NCI-H2196 treated with DMSO at 0.1 percent for 48 hours (cell line): Measurements from ENCODE around the gene DNAJA1.

Experiments used
- DNase-seq: peaks from one replicate; lab custom pipeline; 2025; ENCODE audit not compliant: unreplicated experiment; lab: John Stamatoyannopoulos, UW

Gene DNAJA1

GRCh38 chr9:33025572-33026342, 684 bp downstream of the DNAJA1 start:
- peak; percentile 68 for DNase-seq

GRCh38 chr9:33029231-33029786, 4.2 kb downstream of the DNAJA1 start:
- no peak for DNase-seq

GRCh38 chr9:33030285-33030684, 5.2 kb downstream of the DNAJA1 start:
- no peak for DNase-seq

- no peak for DNase-seq
Measured at GRCh38 chr9:33032292-33032691, 7.2 kb downstream of the DNAJA1 start.

GRCh38 chr9:33032865-33033264, 7.8 kb downstream of the DNAJA1 start:
- DNase-seq: no peak

GRCh38 chr9:33040792-33041431, 15.8 kb downstream of the DNAJA1 start:
- no peak for DNase-seq

GRCh38 chr9:33041432-33042188, 16.5 kb downstream of the DNAJA1 start:
- DNase-seq: no peak

- no peak for DNase-seq
Measured at GRCh38 chr9:33042473-33042872, 17.4 kb downstream of the DNAJA1 start.

GRCh38 chr9:33043671-33044070, 18.6 kb downstream of the DNAJA1 start:
- DNase-seq: no peak

- peak; percentile 74 for DNase-seq
Measured at GRCh38 chr9:33044162-33044673, 19.1 kb downstream of the DNAJA1 start.

GRCh38 chr9:33044677-33045282, 19.7 kb downstream of the DNAJA1 start:
- DNase-seq: no peak

GRCh38 chr9:33046061-33046460, 21.0 kb downstream of the DNAJA1 start:
- DNase-seq: no peak

GRCh38 chr9:33048054-33048465, 23.0 kb downstream of the DNAJA1 start:
- DNase-seq: no peak

- DNase-seq: no peak
Measured at GRCh38 chr9:33049680-33050361, 24.7 kb downstream of the DNAJA1 start.

- DNase-seq: no peak
Measured at GRCh38 chr9:33051144-33051543, 26.1 kb downstream of the DNAJA1 start.

GRCh38 chr9:33065157-33066076, 40.3 kb downstream of the DNAJA1 start:
- no peak for DNase-seq

- DNase-seq: no peak
Measured at GRCh38 chr9:33068991-33069390, 43.9 kb downstream of the DNAJA1 start.

GRCh38 chr9:33076046-33077004, 51.3 kb downstream of the DNAJA1 start, which contains the start of gene SMU1:
Gene SMU1, minus strand, starts transcription at chr9:33076674. Its CDS starts 66 bp downstream, at chr9:33076608.
- DNase-seq: peak; percentile 91
